ENCODE results near the gene STARD10.

- TF ChIP-seq, protein P1, sequence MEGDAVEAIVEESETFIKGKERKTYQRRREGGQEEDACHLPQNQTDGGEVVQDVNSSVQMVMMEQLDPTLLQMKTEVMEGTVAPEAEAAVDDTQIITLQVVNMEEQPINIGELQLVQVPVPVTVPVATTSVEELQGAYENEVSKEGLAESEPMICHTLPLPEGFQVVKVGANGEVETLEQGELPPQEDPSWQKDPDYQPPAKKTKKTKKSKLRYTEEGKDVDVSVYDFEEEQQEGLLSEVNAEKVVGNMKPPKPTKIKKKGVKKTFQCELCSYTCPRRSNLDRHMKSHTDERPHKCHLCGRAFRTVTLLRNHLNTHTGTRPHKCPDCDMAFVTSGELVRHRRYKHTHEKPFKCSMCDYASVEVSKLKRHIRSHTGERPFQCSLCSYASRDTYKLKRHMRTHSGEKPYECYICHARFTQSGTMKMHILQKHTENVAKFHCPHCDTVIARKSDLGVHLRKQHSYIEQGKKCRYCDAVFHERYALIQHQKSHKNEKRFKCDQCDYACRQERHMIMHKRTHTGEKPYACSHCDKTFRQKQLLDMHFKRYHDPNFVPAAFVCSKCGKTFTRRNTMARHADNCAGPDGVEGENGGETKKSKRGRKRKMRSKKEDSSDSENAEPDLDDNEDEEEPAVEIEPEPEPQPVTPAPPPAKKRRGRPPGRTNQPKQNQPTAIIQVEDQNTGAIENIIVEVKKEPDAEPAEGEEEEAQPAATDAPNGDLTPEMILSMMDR (IDR thresholded peaks at IDR 0.05), result no peak
- TF ChIP-seq POLR2A (IDR thresholded peaks at IDR 0.05), result no peak
Measured at GRCh38 chr11:72841397-72841796, 47.5 kb upstream of the STARD10 start.

Measured in testis (tissue), 2 donors.